Measurements from ENCODE around the gene DSP. TPM values are rescaled to one million over a fixed set of nuclear protein-coding genes. Genes with fewer than 3 reads are reported as not detected.
A peak's percentile ranks its signal among the peaks of the same experiment; 100 is the strongest.

Gene DSP
- total and polyA plus RNA-seq, 7 donors, result 0.10 to 0.49 (median 0.26) TPM

- Histone ChIP-seq H3K36me3 (ENCODE audit: insufficient read depth in 1 of 2, low read depth in 1 of 2) (peaks cover 2 to 28% of the 10 kb centered on the region in 2 donors), H3K27me3 (ENCODE audit: insufficient read depth in 3 of 3, low read length in 2 of 3) (no peaks in the 10 kb centered on the region), H3K9me3 (no peaks in the 10 kb centered on the region), H3K4me1 (no peaks in the 10 kb centered on the region), H3K27ac (no peak overlapping the region), H3K4me3 (no peak overlapping the region)
- TF ChIP-seq, protein P1, sequence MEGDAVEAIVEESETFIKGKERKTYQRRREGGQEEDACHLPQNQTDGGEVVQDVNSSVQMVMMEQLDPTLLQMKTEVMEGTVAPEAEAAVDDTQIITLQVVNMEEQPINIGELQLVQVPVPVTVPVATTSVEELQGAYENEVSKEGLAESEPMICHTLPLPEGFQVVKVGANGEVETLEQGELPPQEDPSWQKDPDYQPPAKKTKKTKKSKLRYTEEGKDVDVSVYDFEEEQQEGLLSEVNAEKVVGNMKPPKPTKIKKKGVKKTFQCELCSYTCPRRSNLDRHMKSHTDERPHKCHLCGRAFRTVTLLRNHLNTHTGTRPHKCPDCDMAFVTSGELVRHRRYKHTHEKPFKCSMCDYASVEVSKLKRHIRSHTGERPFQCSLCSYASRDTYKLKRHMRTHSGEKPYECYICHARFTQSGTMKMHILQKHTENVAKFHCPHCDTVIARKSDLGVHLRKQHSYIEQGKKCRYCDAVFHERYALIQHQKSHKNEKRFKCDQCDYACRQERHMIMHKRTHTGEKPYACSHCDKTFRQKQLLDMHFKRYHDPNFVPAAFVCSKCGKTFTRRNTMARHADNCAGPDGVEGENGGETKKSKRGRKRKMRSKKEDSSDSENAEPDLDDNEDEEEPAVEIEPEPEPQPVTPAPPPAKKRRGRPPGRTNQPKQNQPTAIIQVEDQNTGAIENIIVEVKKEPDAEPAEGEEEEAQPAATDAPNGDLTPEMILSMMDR (IDR thresholded peaks at IDR 0.05), result peak; percentile 81
- peak in 3 of 4 donors; percentile 47 to 82 (median 69) for ATAC-seq
- intact Hi-C loops (cut with DNase I), result loop anchor here in 1 of 2 donors (10.0 kb wide), 1 partner anchor 941 kb away; no protein-coding TSS in a partner anchor
- 21 to 35% (median 26%) methylated on average over 7 of the region's 7 CpGs for WGBS, 3 donors
- DNase-seq, result no peak
These were observed 74.3 kb downstream of the DSP start for GRCh38 chr6:7615611-7616383.

DNA sequence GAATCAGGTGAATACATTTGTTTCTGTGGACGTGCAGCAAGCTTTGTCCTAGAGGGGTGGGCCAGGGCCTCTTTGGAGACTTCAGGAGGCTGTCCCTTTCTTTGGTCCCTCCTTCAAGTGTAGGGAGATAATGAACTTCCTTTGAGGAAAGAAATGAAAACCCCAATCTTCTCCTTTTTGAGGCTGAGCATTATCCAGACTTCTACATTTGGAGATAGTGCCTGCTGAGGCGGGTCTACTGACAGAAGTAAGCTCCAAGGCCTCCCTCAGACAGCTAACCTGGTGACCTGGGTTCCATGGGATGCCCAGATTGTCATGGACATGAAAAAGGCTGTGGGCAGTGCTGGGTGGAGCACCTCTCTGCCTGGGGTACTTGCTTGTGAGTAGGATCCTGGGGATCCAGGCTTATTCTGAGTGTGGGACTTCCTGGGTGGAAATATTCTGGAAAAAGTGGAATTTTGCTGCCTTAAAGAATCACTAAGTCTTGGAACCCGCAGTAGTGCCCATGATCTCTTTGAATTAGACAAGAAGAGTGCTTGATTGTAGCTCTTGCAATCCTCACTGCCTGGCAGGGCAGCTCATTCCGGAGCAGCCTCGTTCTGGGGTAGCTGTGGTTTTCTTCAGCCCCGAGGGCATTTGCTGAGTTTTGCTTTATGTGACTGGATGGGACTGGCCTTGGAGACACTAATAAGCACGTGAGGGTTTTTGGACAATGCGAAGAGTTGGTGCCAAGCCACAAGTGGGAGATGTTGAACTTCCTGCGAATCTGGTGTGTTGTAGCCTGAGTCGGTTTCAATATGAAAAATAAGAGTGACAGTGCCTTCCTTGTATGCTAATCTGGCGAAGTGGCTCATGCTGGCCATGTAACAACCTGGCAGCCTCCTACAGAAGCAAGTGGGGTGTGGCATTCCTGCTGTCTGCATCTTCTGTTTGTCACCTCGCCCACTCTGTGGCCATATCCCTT is 76.6 kb downstream of the DSP start:
- Histone ChIP-seq H3K27ac (no peak overlapping the region), H3K4me1 (no peaks in the 10 kb centered on the region), H3K4me3 (no peak overlapping the region), H3K36me3 (ENCODE audit: insufficient read depth in 1 of 2, low read depth in 1 of 2) (peaks cover under 1 to 7% of the 10 kb centered on the region in 2 donors), H3K27me3 (ENCODE audit: insufficient read depth in 3 of 3, low read length in 2 of 3) (no peaks in the 10 kb centered on the region), H3K9me3 (no peaks in the 10 kb centered on the region)
- TF ChIP-seq, protein P1 (IDR thresholded peaks at IDR 0.05), result no peak
- peak; percentile 19 to 39 (median 35) for ATAC-seq
- intact Hi-C loops (cut with DNase I), result loop anchor here in 1 of 2 donors (10.0 kb wide), 1 partner anchor 943 kb away; no protein-coding TSS in a partner anchor
- peak in 1 of 2 donors; percentile 24 for DNase-seq
- WGBS, 3 donors, result 35 to 54% (median 52%) methylated on average over 12 of the region's 12 CpGs

DNA sequence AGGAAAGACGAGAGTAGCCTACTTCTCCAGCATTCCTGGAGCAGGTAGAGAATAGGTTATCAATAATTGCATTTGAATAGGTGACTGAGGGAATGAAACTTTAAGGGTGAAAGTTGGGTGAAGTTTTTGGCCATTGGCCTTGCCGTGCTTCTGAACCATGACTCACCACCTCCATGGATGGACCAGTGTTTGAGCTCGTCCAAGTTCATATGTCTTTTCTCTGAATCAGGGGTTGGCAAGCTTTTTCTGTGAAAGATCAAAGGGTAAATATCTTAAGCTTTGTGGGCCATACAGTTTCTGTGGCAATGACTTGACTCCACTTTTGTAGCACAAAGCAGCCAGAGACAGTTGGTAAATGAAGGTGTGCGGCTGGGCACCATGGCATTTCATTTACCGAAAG is 80.3 kb downstream of the DSP start:
- Histone ChIP-seq H3K4me3 (no peak overlapping the region), H3K9me3 (no peaks in the 10 kb centered on the region), H3K36me3 (ENCODE audit: insufficient read depth in 1 of 2, low read depth in 1 of 2) (no peaks in the 10 kb centered on the region), H3K27ac (no peak overlapping the region), H3K27me3 (ENCODE audit: insufficient read depth in 3 of 3, low read length in 2 of 3) (no peaks in the 10 kb centered on the region), H3K4me1 (no peaks in the 10 kb centered on the region)
- no peak for ATAC-seq
- no peak for DNase-seq
- intact Hi-C loops (cut with DNase I), result no loop called here
- WGBS, 3 donors, result 83 to 89% (median 89%) methylated on average over 5 of the region's 5 CpGs
- TF ChIP-seq, protein P1 (IDR thresholded peaks at IDR 0.05), result no peak

DNA sequence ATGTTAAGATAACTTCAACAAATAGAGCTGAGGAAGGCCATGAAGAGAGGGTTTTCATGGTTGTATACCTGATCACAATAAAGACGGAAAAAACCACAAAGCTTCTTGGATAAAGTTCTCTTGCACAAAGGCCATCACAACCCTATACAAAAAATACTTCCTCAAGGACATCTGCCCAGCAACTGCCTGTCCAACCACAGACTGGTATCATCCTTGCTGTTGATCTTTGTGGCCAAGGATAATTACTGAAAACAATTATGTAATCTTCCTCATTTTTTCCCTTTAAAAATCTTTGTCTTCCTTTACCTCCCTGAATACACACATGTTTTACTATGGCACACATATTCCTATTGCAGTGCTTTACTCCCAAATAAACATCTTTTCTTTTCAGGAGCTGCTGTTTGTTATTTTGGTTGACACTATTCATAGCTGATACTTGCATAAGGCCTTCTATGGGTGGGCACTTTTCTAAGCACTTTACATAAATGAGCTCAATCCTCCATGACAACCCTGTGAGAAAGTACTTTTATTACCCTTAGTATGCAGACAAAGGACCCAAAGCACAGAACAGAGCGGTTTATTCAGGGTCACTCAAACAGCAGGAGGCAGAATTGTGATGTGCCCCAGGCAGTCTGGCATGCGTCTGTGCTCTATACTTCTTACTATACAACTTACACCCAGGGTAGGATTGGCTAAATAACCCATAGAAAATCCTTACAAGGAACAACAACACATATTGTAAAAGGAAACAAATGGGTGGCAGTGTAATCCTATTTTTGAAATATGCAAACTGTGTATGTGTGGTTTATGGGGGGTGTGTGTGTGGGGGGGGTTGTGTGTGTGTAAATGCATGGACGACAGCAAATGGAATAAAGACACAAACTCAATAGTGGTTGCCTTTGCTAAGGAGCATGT is 83.6 kb downstream of the DSP start:
- ATAC-seq, result no peak
- 64 to 69% (median 69%) methylated on average over 4 of the region's 4 CpGs for WGBS, 3 donors
- H3K27me3 ChIP-seq (ENCODE audit: insufficient read depth in 3 of 3, low read length in 2 of 3), result no peaks in the 10 kb centered on the region
- no peaks in the 10 kb centered on the region for H3K36me3 ChIP-seq (ENCODE audit: insufficient read depth in 1 of 2, low read depth in 1 of 2)
- no peak for DNase-seq
- no peaks in the 10 kb centered on the region for H3K9me3 ChIP-seq
- H3K27ac ChIP-seq, result no peak overlapping the region
- no peaks in the 10 kb centered on the region for H3K4me1 ChIP-seq
- no peak overlapping the region for H3K4me3 ChIP-seq
- TF ChIP-seq, protein P1 (IDR thresholded peaks at IDR 0.05), result no peak
- intact Hi-C loops (cut with DNase I), result no loop called here

Measured in psoas muscle (tissue), 8 donors.